HG02678 (cell line): Measurements from ENCODE around the gene ANO2.
A peak's percentile ranks its signal among the peaks of the same experiment; 100 is the strongest.

Source experiments
- ATAC-seq: cut with Tn5 transposase; IDR thresholded peaks from one replicate; pipeline ENCODE4 v1.9.1; 2021; ENCODE audit warnings: mild to moderate bottlenecking, moderate library complexity; ENCODE audit not compliant: unreplicated experiment

The ANO2 gene

GRCh38 chr12:5945071-5946008 lies at the start of gene ANO2:
ANO2 (minus strand) TSS chr12:5945259; CDS start chr12:5945217, 42 bp downstream.
- no peak for ATAC-seq

GRCh38 chr12:5989621-5990020 lies 44.6 kb upstream of the ANO2 start:
- ATAC-seq, result no peak

DNA sequence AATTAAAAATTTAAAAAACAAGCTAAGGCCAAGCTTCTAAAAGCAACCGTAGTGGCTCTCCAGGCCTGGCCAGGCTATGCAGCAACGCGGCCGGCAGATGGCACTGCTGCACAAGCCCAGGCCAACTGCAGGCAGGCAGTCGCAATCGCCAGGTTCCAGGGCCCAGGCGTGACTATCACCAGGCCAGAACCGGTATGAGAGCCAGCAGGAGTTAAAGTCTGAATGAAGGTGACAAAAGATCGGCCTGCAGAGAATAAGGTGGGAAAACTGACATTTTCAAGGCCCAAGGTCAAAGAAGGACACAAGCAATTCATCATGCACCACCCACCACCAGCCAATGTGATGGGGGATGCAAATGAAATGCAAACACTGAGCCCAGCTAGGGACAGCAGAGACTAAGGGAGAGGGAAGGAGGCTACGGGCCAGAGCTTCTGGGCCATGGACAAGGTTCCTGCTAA lies 43.6 kb upstream of the ANO2 start:
- ATAC-seq, result peak; percentile 66

DNA sequence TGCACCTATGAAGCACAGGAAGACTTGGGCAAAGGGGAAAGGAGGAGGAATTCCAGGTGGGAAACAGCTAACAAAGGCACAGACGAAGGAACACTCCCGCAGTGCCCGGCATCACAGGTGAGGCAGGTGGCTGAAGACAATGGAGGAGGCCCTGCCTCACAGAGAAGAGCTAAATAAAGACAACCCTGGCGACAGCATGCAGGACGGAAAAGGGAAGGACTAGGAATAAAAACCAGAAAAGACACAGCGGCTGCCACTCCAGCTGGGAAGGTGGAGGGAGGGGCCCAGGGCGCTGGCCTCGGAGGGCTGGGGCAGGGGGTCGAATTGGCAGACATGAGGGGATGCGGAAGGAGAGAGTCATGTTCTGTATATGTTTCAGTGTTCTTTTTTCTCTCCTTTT lies 43.0 kb upstream of the ANO2 start:
- ATAC-seq, result no peak

DNA sequence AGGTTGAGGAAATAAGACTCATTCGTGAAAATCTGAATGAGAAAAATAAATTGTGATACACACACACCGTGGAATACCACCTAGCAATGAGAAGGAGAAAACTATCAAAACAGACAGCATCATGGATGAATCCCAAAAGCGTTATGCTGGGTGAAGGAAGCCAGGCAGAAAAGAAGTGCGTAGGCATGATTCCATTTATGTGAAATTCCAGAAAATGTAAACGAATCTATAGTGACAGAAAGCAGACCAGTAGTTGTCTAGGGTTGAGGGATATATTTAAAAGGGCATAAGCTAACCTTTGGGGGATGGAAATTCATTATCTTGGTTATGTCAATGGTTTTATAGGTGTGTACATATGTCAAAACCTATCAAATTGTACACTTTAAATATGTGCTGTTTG lies 42.5 kb upstream of the ANO2 start:
- ATAC-seq, result no peak

DNA sequence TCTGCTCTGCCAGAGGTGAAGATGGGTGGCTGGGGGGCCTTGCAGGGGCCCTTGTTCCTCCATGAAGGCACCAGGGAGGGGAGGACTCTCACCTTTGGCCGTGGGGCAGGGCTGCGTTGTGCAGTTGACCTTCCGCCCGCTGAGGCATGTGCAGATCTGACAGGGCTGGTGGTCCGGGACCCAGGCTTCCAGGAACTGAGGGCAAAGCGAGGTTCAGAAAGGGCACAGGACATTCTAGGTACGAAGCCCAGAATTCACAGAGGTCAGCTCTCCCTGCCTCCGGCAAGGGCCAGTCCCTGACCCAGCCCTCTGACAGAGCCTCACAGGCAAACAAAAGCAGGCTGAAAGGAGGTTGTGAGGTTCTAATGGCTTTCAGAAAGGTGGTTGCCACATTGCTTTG lies 40.4 kb upstream of the ANO2 start:
- no peak for ATAC-seq

DNA sequence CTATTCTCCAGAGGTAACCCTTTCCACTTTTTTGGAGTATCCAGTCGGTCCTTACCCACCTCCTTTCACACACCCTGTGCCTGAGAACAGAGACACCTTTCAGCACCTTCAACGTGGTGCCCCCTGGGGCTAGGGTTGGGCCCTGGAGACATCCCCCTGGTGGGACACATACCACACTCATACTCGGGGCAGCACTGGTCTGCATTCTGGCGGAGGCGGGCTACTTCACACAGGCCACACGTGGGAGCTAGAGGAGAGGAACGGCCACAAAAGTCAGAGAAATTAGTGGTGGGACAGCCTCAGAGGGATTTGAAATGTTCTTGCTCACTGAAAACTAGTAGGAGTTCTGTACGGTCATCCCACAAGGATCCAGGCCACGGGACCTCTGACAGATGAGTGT lies 39.8 kb upstream of the ANO2 start:
- no peak for ATAC-seq

DNA sequence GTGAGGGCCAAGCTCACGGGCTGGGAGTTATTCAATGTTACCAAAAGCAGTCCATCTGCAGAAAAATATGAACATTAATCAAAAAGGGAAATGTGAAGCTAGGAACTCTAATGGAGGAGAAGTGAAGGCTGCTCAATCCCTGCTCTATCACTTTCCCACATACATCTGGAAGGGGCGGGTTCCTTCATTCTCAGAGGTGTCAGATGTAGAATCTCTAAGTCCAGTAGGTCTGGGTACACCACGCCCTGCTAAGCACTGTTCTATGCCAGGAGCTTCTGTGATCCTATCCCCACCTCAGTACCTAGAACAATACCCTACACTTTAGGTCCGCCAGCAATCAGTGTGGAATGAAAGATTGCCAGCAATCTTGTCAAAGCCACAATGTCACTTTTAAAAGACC lies 37.0 kb upstream of the ANO2 start:
- ATAC-seq, result no peak

- ATAC-seq, result no peak
Measured at GRCh38 chr12:5977556-5977955, 32.5 kb upstream of the ANO2 start.

GRCh38 chr12:5976711-5977110 lies 31.7 kb upstream of the ANO2 start:
- no peak for ATAC-seq

- ATAC-seq, result no peak
Measured at GRCh38 chr12:5976196-5976595, 31.1 kb upstream of the ANO2 start.

DNA sequence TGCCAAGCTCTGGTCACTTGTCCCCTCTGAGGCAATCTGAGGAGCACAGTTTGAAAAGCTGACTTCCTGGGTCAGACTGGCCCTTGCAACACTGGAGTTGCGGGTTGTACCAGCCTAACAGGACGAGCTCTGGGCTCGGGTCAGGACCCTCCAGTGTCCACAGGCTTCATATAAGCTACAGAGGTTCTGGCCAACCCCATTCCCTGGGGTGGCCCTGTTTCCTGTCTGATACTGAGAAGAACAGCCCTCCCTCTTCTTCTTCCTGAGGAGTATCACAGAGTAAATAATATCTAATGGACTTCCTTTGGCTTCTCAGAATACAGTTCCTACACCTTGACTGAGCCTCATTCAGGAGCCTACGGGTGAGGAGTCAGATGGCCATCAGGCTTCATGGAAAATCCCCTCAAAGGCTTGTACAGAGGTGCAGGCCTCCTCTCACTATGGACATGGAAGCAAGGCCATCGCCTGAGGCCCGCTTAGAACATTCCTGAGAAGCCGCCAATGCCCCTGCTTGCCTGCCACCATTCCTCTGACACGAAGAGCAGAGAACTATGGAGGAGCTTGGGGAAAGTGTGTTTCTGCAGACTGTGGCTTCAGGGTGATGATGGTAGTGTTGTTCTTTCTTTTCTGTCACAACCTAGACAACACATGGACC lies 28.5 kb upstream of the ANO2 start:
- ATAC-seq, result no peak

DNA sequence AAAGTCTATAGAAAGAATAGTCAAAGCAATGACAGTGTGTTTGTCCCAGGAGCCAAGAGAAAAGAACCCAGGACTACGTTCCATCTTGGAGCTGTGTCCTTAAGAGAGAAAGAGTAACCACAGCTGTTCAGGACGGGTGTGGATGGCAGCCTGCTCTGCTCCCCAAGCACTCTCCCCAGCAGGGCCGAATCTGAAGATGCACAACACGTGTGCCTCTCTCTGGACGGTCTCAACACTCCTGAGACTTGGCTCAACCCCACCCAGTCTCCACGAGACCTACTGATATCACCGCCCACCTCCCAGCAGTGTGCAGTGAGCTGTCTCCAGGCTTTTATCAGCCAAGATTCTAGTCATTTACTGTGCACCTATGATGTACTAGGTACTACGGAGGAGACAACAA lies 27.3 kb upstream of the ANO2 start:
- ATAC-seq, result no peak

- ATAC-seq, result no peak
Measured at GRCh38 chr12:5971194-5971850, 26.3 kb upstream of the ANO2 start.

GRCh38 chr12:5969974-5970690 lies 25.1 kb upstream of the ANO2 start:
- ATAC-seq, result no peak

DNA sequence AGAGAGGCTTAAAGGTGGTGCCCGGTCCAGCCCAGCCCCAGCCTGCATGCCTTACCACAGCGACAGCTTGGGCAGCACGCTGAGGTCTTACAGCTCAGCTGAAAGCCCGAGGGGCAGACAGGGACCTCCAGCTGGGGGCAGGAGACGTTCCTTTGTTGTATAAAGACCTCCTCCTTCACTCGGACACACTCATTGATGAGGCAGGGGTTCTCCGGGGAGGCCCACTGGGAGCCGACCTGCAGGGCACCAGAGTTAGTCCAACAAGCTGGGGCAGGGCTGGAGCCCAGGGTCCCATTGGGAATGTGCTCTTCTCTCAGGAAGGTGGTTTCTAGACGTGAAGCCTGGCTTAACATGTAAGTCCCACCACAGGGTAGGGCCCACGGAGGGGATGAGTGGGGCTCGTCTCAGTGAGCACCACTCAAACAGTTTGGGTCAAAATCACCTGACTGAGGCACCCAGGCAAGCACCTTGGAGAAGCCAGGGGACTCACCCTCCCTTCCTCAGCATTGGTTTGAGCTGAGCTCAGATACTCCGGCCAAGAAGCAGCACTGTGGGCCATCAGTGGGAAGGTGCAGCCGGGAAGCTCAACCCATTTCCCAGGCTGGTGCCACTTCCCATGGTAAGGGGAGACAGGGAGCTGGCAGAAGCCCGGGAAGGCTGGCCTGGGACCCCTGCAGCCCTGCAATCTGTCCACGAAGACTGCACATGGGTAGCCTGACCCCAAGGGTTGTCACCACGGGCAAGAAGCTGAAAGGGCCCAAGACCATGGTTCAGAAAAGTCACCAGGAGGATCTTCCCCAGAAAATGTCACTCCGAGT lies 24.3 kb upstream of the ANO2 start:
- no peak for ATAC-seq

- no peak for ATAC-seq
Measured at GRCh38 chr12:5967645-5968415, 22.8 kb upstream of the ANO2 start.

DNA sequence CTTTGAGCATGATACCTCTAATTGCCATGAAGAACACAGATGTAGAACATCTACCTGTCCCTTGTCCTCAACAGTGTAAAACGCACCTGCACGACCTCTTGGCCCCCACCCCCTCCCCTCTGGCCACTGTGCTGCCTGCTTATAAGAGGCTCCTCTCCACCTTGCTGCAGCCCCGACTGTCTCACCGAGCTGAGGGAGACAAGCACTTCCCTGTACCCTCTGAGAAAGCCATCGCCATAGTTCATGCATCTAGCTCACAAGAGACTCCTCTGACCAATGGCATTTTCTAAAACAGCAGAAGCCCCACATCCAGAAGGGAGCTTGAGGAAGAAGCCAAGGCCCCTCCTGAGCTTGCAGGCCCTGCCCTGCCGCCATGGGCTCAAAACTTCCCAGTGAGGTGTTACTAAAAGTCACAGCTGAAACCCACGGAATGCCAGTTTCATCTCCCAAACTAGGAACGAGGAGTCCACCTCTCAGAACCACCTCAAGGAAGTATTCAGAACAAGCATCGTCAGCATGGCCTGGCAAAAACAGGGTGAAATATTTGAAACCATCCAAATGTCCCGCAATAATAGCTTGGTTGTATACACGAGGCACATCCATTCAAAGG lies 21.5 kb upstream of the ANO2 start:
- no peak for ATAC-seq

- ATAC-seq, result no peak
Measured at GRCh38 chr12:5965950-5966383, 20.9 kb upstream of the ANO2 start.
